Kidney epithelial cell (primary cell): ENCODE results near the gene TGFBR3. TPM values are rescaled to one million over a fixed set of nuclear protein-coding genes. Genes with fewer than 3 reads are reported as not detected.
"Not testable (repeated sequence)": the region's sequence is repeated elsewhere in the genome, so short reads cannot be mapped to it uniquely, and the experiment has no call there.

ENCODE experiments used
- DNase-seq: peaks from one replicate; pipeline ENCODE4 v3.0.0-alpha.2; 2010; ENCODE audit warnings: low read depth
- H3K27me3 ChIP-seq: 2 replicates; pipeline ENCODE4 v1.6.0; 2011; ENCODE audit warnings: low read length; ENCODE audit not compliant: control insufficient read depth, insufficient read depth
- H3K36me3 ChIP-seq: 2 replicates; pipeline ENCODE4 v1.5.1; 2011; ENCODE audit warnings: low read length; ENCODE audit not compliant: control insufficient read depth, insufficient read depth
- H3K4me3 ChIP-seq: 2 replicates; pipeline ENCODE4 v1.5.1; 2011; ENCODE audit warnings: low read depth, mild to moderate bottlenecking, control low read depth, low read length
- CTCF ChIP-seq: IDR thresholded peaks from 2 replicates; pipeline ENCODE4 v1.5.1; 2011; ENCODE audit warnings: mild to moderate bottlenecking, moderate library complexity, low read length, control low read depth, inconsistent platforms; ENCODE audit not compliant: insufficient read depth, poor library complexity, severe bottlenecking
- total RNA-seq: library from RNA; depleted of rRNA; stranded (reverse); fragments of >200 nt; gene quantifications from 2 replicates; pipeline ENCODE4 v1.2.3, GENCODE V29; 2015

TGFBR3 gene
- total RNA-seq, 1 donor from 2014 or later = 5.5 TPM

GRCh38 chr1:91669584-91670350 is 216.2 kb downstream of the TGFBR3 start:
- no peaks in the 10 kb centered on the region for H3K36me3 ChIP-seq
- H3K4me3 ChIP-seq = no peak overlapping the region
- no peak for TF ChIP-seq CTCF
- H3K27me3 ChIP-seq = no peaks in the 10 kb centered on the region
- no peak for DNase-seq

GRCh38 chr1:91666651-91667050 is 219.3 kb downstream of the TGFBR3 start:
- H3K36me3 ChIP-seq, H3K27me3 ChIP-seq, H3K4me3 ChIP-seq, DNase-seq: not testable (repeated sequence)

- no peak for TF ChIP-seq CTCF
- no peaks in the 10 kb centered on the region for H3K36me3 ChIP-seq
- no peak overlapping the region for H3K4me3 ChIP-seq
- DNase-seq = no peak
- H3K27me3 ChIP-seq = no peaks in the 10 kb centered on the region
Observed at GRCh38 chr1:91661121-91661520, 224.8 kb downstream of the TGFBR3 start.

GRCh38 chr1:91660708-91661107 is 225.2 kb downstream of the TGFBR3 start:
- DNase-seq = no peak
- H3K27me3 ChIP-seq = no peaks in the 10 kb centered on the region
- no peak overlapping the region for H3K4me3 ChIP-seq
- H3K36me3 ChIP-seq = no peaks in the 10 kb centered on the region
- TF ChIP-seq CTCF = no peak

GRCh38 chr1:91655912-91656449 is 230.0 kb downstream of the TGFBR3 start:
- no peak for TF ChIP-seq CTCF
- H3K27me3 ChIP-seq = no peaks in the 10 kb centered on the region
- DNase-seq = no peak
- H3K36me3 ChIP-seq = no peaks in the 10 kb centered on the region
- no peak overlapping the region for H3K4me3 ChIP-seq

- no peak for DNase-seq
- H3K36me3 ChIP-seq = no peaks in the 10 kb centered on the region
- H3K27me3 ChIP-seq = no peaks in the 10 kb centered on the region
- TF ChIP-seq CTCF = no peak
- H3K4me3 ChIP-seq = no peak overlapping the region
Observed at GRCh38 chr1:91653183-91653582, 232.8 kb downstream of the TGFBR3 start.
